SK-N-SH (cell line): ENCODE data around the gene GRM8. TPM values are rescaled to one million over a fixed set of nuclear protein-coding genes. Genes with fewer than 3 reads are reported as not detected.

Source experiments
- CTCF ChIA-PET: fragments of 300-600, 350-600 bp; formaldehyde crosslinking; extraction: SDS; loops from one replicate; lab custom pipeline; 2021; lab: Yijun Ruan, JAX
- POLR2A ChIA-PET: fragments of 350-600 bp; sonication (Branson Sonifier 250); formaldehyde crosslinking; extraction: SDS; loops from one replicate; lab custom pipeline; 2020; ENCODE audit warnings: antibody characterized with exemption, inconsistent platforms; lab: Yijun Ruan, JAX
- DNase-seq: peaks from one replicate; pipeline ENCODE4 v3.0.0; 2012
- H2AFZ ChIP-seq: fragments of 200-600 bp; sonication (generic); 2 replicates; pipeline ENCODE4 v1.8.1; 2016; ENCODE audit warnings: antibody characterized with exemption, mild to moderate bottlenecking, low read depth
- H3F3A ChIP-seq: fragments of 200-600 bp; sonication (generic); replicated peaks from 2 replicates; pipeline ENCODE3; 2016; ENCODE audit warnings: antibody characterized with exemption, mild to moderate bottlenecking; ENCODE audit not compliant: insufficient read depth
- H3K27ac ChIP-seq, 2 experiments: fragments of 200-500 bp in 1 of 2; fragments of 200-600 bp in 1 of 2; sonication (Bioruptor generic) in 1 of 2; sonication (generic), shearing (Covaris generic) in 1 of 2; 2 replicates each; pipeline versions ENCODE4 v1.5.1 to v1.6.1; 2014 to 2016; ENCODE audit warnings: low read depth in 2 of 2, inconsistent platforms in 1 of 2, low read length in 1 of 2, mild to moderate bottlenecking in 1 of 2, mixed read lengths in 1 of 2
- H3K27me3 ChIP-seq: fragments of 200-600 bp; sonication (generic), shearing (Covaris generic); 2 replicates; pipeline ENCODE4 v1.6.1; 2016; ENCODE audit warnings: mixed run types; ENCODE audit not compliant: insufficient read depth
- H3K36me3 ChIP-seq, 2 experiments: fragments of 200-500 bp in 1 of 2; fragments of 200-600 bp in 1 of 2; sonication (Bioruptor generic) in 1 of 2; sonication (generic) in 1 of 2; replicated peaks in 1 of 2; 2 replicates each; pipeline versions ENCODE3 to v1.5.1; 2014 to 2016; ENCODE audit warnings: low read length in 1 of 2, mild to moderate bottlenecking in 1 of 2; ENCODE audit not compliant: insufficient read depth in 2 of 2, control insufficient read depth in 1 of 2
- H3K4me1 ChIP-seq, 2 experiments: fragments of 200-500 bp in 1 of 2; fragments of 200-600 bp in 1 of 2; sonication (Bioruptor generic) in 1 of 2; sonication (generic), shearing (Covaris generic) in 1 of 2; 2 replicates each; pipeline versions ENCODE4 v1.5.1 to v1.6.1; 2014 to 2016; ENCODE audit warnings: low read depth in 1 of 2, low read length in 1 of 2, mixed run types in 1 of 2; ENCODE audit not compliant: insufficient read depth in 2 of 2, control insufficient read depth in 1 of 2
- H3K4me2 ChIP-seq: fragments of 200-600 bp; sonication (generic), shearing (Covaris generic); 2 replicates; pipeline ENCODE4 v1.6.1; 2017; ENCODE audit warnings: mixed run types
- H3K4me3 ChIP-seq, 2 experiments: fragments of 200-500 bp in 1 of 2; fragments of 200-600 bp in 1 of 2; sonication (Bioruptor generic) in 1 of 2; sonication (generic), shearing (Covaris generic) in 1 of 2; 2 replicates each; pipeline versions ENCODE4 v1.5.1 to v1.8.1; 2014 to 2016; ENCODE audit warnings: low read depth in 2 of 2, inconsistent platforms in 1 of 2, low read length in 1 of 2, mild to moderate bottlenecking in 1 of 2, mixed read lengths in 1 of 2, moderate library complexity in 1 of 2
- H3K79me2 ChIP-seq: fragments of 200-600 bp; sonication (generic); 2 replicates; pipeline ENCODE4 v1.8.1; 2017; ENCODE audit warnings: mild to moderate bottlenecking; ENCODE audit not compliant: insufficient read depth
- H3K9ac ChIP-seq: fragments of 200-600 bp; sonication (generic); 2 replicates; pipeline ENCODE4 v1.6.1; 2017; ENCODE audit warnings: mixed run types
- H3K9me2 ChIP-seq: fragments of 200-600 bp; sonication (generic); 2 replicates; pipeline ENCODE4 v1.6.1; 2017; ENCODE audit warnings: mixed run types
- H3K9me3 ChIP-seq: fragments of 200-600 bp; sonication (generic); 2 replicates; pipeline ENCODE4 v1.6.1; 2017; ENCODE audit warnings: mixed run types, mild to moderate bottlenecking, moderate library complexity
- H4K20me1 ChIP-seq: fragments of 200-600 bp; sonication (generic); 2 replicates; pipeline ENCODE4 v1.6.1; 2017; ENCODE audit warnings: mild to moderate bottlenecking, mixed run types; ENCODE audit not compliant: insufficient read depth
- CHD2 ChIP-seq: fragments of 150-350 bp; IDR thresholded peaks from 2 replicates; pipeline ENCODE4 v1.6.1; 2018; ENCODE audit warnings: low read length; ENCODE audit not compliant: partially characterized antibody
- FOSL2 ChIP-seq: IDR thresholded peaks from 2 replicates; pipeline ENCODE4 v1.4.0; 2012; ENCODE audit warnings: low read depth, mild to moderate bottlenecking, moderate library complexity, borderline replicate concordance
- FOXJ3 ChIP-seq: sonication (generic); formaldehyde crosslinking; IDR thresholded peaks from 2 replicates; pipeline ENCODE4 v1.5.1; 2020; ENCODE audit warnings: mild to moderate bottlenecking, missing genetic modification reagents
- FOXM1 ChIP-seq: IDR thresholded peaks from 2 replicates; pipeline ENCODE4 v1.4.0; 2012; ENCODE audit warnings: low read depth, mild to moderate bottlenecking
- GATA2 ChIP-seq: sonication (generic); formaldehyde crosslinking; IDR thresholded peaks from 2 replicates; pipeline ENCODE4 v1.5.0; 2020; ENCODE audit warnings: mild to moderate bottlenecking, missing genetic modification reagents
- MEF2A ChIP-seq: IDR thresholded peaks from 2 replicates; pipeline ENCODE4 v1.4.0; 2012; ENCODE audit warnings: low read depth, borderline replicate concordance
- MXI1 ChIP-seq: IDR thresholded peaks from 2 replicates; pipeline ENCODE4 v1.6.1; 2012; ENCODE audit warnings: mild to moderate bottlenecking, low read depth, low read length, improper control_type of control experiment
- RAD21 ChIP-seq: IDR thresholded peaks from 2 replicates; pipeline ENCODE4 v1.6.1; 2012; ENCODE audit warnings: mild to moderate bottlenecking, low read length
- SMC3 ChIP-seq: IDR thresholded peaks from 2 replicates; pipeline ENCODE4 v1.6.1; 2012; ENCODE audit warnings: low read depth, low read length, improper control_type of control experiment
- TEAD4 ChIP-seq: IDR thresholded peaks from 2 replicates; pipeline ENCODE4 v1.4.0; 2012; ENCODE audit warnings: mild to moderate bottlenecking, borderline replicate concordance; ENCODE audit not compliant: insufficient read depth
- WGBS: methylation state at CpG from one replicate; pipeline ENCODE4 v1.1.6; 2017; ENCODE audit warnings: low lambda C conversion rate; 5-methylcytosine and 5-hydroxymethylcytosine counted together
- polyA plus RNA-seq, 3 experiments: library from polyadenylated mRNA; depleted of rRNA; stranded (reverse); fragments of >200 nt; gene quantifications; 2 replicates each; pipeline ENCODE4 v1.2.3, GENCODE V29; 2012
- TF ChIP-seq, protein P1 (sequence below): IDR thresholded peaks from 2 replicates; pipeline ENCODE4 v1.4.0; 2012; ENCODE audit warnings: low read depth, borderline replicate concordance
- TF ChIP-seq, protein P2 (sequence below): fragments of 200-600 bp; sonication (generic); IDR thresholded peaks from 2 replicates; pipeline ENCODE4 v1.6.1; 2017; ENCODE audit warnings: antibody characterized with exemption, mild to moderate bottlenecking, moderate library complexity
- TF ChIP-seq, protein P3 (sequence below): fragments of 150-350 bp; IDR thresholded peaks from 2 replicates; pipeline ENCODE4 v1.6.1; 2017; ENCODE audit warnings: antibody characterized with exemption, low read length, low read depth, borderline replicate concordance

Gene GRM8
- polyA plus RNA-seq, 1 of the 3 experiments (the other 2 are of a cell fraction) = 0.10 TPM

DNA sequence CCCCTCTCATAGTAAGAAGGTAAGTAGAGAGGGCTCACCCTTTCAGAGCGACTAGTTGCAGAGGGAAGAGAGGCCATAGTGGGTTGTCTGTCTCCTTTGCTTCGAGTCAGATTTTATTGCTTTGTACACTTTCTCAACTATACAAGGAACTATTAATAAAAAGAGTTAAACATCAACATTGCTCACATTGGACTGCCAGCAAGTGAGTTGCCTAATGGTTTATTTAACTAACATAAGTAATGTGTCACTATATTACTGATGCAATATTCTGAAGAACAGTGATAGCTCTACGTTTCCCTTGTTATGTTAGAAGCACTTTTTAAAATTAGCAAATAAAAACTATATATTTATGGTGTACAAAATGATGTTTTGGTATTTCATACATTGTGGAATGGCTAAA lies 451.0 kb downstream of the GRM8 start:
- Histone ChIP-seq H3K27ac (no peak overlapping the region), H3K79me2 (no peaks in the 10 kb centered on the region), H2AFZ (no peak overlapping the region), H3K27me3 (no peaks in the 10 kb centered on the region), H3K9me3 (no peaks in the 10 kb centered on the region), H3K4me2 (no peak overlapping the region), H3F3A (no peaks in the 10 kb centered on the region), H3K36me3 (no peaks in the 10 kb centered on the region), H3K4me3 (no peak overlapping the region), H3K4me1 (peaks cover 0 to 10% of the 10 kb centered on the region in 2 experiments; a peak in 2 of 4 replicates), H3K9me2 (no peaks in the 10 kb centered on the region), H3K9ac (no peak overlapping the region), H4K20me1 (no peaks in the 10 kb centered on the region)
- ChIA-PET POLR2A (no interaction called here), CTCF (interaction anchor here (1.1 to 3.6 kb wide), 5 partner anchors 11 to 452 kb away, joined by 3 to 18 read pairs (median 9); no protein-coding TSS in a partner anchor)
- 25% methylated on average over 3 of the region's 3 CpGs for WGBS
- TF ChIP-seq, protein P1, sequence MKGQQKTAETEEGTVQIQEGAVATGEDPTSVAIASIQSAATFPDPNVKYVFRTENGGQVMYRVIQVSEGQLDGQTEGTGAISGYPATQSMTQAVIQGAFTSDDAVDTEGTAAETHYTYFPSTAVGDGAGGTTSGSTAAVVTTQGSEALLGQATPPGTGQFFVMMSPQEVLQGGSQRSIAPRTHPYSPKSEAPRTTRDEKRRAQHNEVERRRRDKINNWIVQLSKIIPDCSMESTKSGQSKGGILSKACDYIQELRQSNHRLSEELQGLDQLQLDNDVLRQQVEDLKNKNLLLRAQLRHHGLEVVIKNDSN = no peak
- no peak for TF ChIP-seq FOXJ3 (CRISPR knock-in tag)
- TF ChIP-seq RAD21 = no peak
- no peak for TF ChIP-seq FOSL2
- TF ChIP-seq FOXM1 = no peak
- TF ChIP-seq, protein P2, sequence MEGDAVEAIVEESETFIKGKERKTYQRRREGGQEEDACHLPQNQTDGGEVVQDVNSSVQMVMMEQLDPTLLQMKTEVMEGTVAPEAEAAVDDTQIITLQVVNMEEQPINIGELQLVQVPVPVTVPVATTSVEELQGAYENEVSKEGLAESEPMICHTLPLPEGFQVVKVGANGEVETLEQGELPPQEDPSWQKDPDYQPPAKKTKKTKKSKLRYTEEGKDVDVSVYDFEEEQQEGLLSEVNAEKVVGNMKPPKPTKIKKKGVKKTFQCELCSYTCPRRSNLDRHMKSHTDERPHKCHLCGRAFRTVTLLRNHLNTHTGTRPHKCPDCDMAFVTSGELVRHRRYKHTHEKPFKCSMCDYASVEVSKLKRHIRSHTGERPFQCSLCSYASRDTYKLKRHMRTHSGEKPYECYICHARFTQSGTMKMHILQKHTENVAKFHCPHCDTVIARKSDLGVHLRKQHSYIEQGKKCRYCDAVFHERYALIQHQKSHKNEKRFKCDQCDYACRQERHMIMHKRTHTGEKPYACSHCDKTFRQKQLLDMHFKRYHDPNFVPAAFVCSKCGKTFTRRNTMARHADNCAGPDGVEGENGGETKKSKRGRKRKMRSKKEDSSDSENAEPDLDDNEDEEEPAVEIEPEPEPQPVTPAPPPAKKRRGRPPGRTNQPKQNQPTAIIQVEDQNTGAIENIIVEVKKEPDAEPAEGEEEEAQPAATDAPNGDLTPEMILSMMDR = no peak
- DNase-seq = no peak

DNA sequence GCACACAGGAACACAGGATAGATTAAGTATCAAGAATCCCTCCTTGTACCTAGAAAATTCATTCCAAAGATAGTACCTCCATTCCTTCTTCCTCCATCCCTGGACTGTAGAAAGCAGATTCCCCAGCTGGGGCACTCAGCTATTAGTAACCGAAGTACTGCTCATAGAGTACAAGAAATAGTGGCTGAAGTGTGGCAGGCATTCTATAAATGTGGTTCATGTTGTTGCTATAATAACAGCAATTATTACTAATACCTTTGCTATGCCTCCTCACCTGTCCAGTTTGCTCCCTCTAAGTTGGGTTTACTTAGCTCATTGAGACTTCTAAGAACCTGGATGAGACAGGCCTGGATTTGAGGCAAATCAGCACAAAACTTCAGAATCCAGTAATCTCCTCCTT lies 453.2 kb downstream of the GRM8 start:
- H3K4me3 ChIP-seq = no peak overlapping the region
- 58% methylated on average over 1 of the region's 1 CpG for WGBS
- no peak for TF ChIP-seq SMC3
- TF ChIP-seq, protein P3, sequence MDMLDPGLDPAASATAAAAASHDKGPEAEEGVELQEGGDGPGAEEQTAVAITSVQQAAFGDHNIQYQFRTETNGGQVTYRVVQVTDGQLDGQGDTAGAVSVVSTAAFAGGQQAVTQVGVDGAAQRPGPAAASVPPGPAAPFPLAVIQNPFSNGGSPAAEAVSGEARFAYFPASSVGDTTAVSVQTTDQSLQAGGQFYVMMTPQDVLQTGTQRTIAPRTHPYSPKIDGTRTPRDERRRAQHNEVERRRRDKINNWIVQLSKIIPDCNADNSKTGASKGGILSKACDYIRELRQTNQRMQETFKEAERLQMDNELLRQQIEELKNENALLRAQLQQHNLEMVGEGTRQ = no peak
- no peak for TF ChIP-seq FOXM1
- TF ChIP-seq, protein P1 = no peak
- TF ChIP-seq GATA2 (CRISPR knock-in tag) = no peak
- no peak for TF ChIP-seq CHD2
- no peak for TF ChIP-seq TEAD4
- TF ChIP-seq MXI1 = no peak
- no peak for TF ChIP-seq MEF2A
- TF ChIP-seq, all 33 proteins: peak for 0
- H3K9ac ChIP-seq = no peak overlapping the region
- no peaks in the 10 kb centered on the region for H3F3A ChIP-seq
- ChIA-PET CTCF (interaction anchor here (0.8 to 1.8 kb wide), 3 partner anchors 20 to 455 kb away, joined by 3 to 7 read pairs (median 3); no protein-coding TSS in a partner anchor), POLR2A (interaction anchor here (0.7 kb wide), 1 partner anchor 14 kb away, joined by 3 read pairs; no protein-coding TSS in a partner anchor)
- no peak overlapping the region for H3K4me2 ChIP-seq
- no peaks in the 10 kb centered on the region for H3K9me3 ChIP-seq
- H2AFZ ChIP-seq = no peak overlapping the region
- H3K27ac ChIP-seq = no peak overlapping the region
- H3K27me3 ChIP-seq = no peaks in the 10 kb centered on the region
- no peaks in the 10 kb centered on the region for H4K20me1 ChIP-seq
- H3K79me2 ChIP-seq = no peaks in the 10 kb centered on the region
- no peaks in the 10 kb centered on the region for H3K9me2 ChIP-seq
- H3K4me1 ChIP-seq = peaks cover 0 to 10% of the 10 kb centered on the region in 2 experiments; a peak in 2 of 4 replicates
- H3K36me3 ChIP-seq = no peaks in the 10 kb centered on the region
- DNase-seq = no peak
